Suprapubic skin (tissue), 4 donors: ENCODE results near the gene MFNG. TPM values are rescaled to one million over a fixed set of nuclear protein-coding genes. Genes with fewer than 3 reads are reported as not detected.

Experiments used
- DNase-seq, 2 donors: peaks; one replicate each; pipeline ENCODE4 v3.0.0-alpha.2; 2019; ENCODE audit warnings: low spot score in 2 of 2
- H3K27ac ChIP-seq: fragments of 200-600 bp; sonication (generic); one replicate; pipeline ENCODE4 v1.5.1; 2019
- H3K27me3 ChIP-seq: fragments of 200-600 bp; sonication (generic); one replicate; pipeline ENCODE4 v1.5.1; 2019
- H3K36me3 ChIP-seq: fragments of 200-600 bp; sonication (generic); one replicate; pipeline ENCODE4 v1.5.1; 2019
- H3K4me1 ChIP-seq: fragments of 200-600 bp; sonication (generic); one replicate; pipeline ENCODE4 v1.5.1; 2019
- H3K4me3 ChIP-seq: fragments of 200-600 bp; sonication (generic); one replicate; pipeline ENCODE4 v1.5.1; 2019; ENCODE audit warnings: mild to moderate bottlenecking
- H3K9me3 ChIP-seq: fragments of 200-600 bp; sonication (generic); one replicate; pipeline ENCODE4 v1.5.1; 2019
- CTCF ChIP-seq, 2 donors: fragments of 200-600 bp in 1 of 2; fragments of 450-650 bp in 1 of 2; sonication (generic) in 1 of 2; IDR thresholded peaks; one replicate each; pipeline ENCODE4 v1.5.1; 2016 to 2019; ENCODE audit warnings: antibody characterized with exemption in 2 of 2, mild to moderate bottlenecking in 1 of 2, moderate library complexity in 1 of 2
- EP300 ChIP-seq: sonication (generic); formaldehyde crosslinking; IDR thresholded peaks from one replicate; pipeline ENCODE4 v1.6.1; 2017; ENCODE audit warnings: antibody characterized with exemption
- POLR2A ChIP-seq, 2 donors: fragments of 450-650 bp; IDR thresholded peaks; one replicate each; pipeline ENCODE4 v1.6.1; 2017; ENCODE audit warnings: antibody characterized with exemption in 2 of 2, mild to moderate bottlenecking in 2 of 2, moderate library complexity in 2 of 2
- POLR2AphosphoS5 ChIP-seq, 3 donors: sonication (generic); formaldehyde crosslinking; IDR thresholded peaks; one replicate each; pipeline ENCODE4 v1.6.1; 2017; ENCODE audit warnings: antibody characterized with exemption in 3 of 3
- WGBS: methylation state at CpG from one replicate; pipeline ENCODE4 v1.1.5; 2018; 5-methylcytosine and 5-hydroxymethylcytosine counted together
- total RNA-seq, 4 donors: library from RNA; depleted of rRNA; stranded (reverse); fragments of >200 nt; gene quantifications; one replicate each; pipeline ENCODE4 v1.1.0, GENCODE V29; 2016

Gene MFNG
- total RNA-seq, 4 donors from 2014 or later: 3.5 to 8.6 (median 4.9) TPM

GRCh38 chr22:37474447-37475090 lies 11.6 kb downstream of the MFNG start:
- no peak for DNase-seq
- Histone ChIP-seq H3K4me3 (no peak overlapping the region), H3K4me1 (no peaks in the 10 kb centered on the region), H3K36me3 (peaks cover 2% of the 10 kb centered on the region), H3K27me3 (peaks cover 65% of the 10 kb centered on the region), H3K27ac (no peak overlapping the region), H3K9me3 (no peaks in the 10 kb centered on the region)
- WGBS: 72% methylated on average over 7 of the region's 11 CpGs
- TF ChIP-seq EP300: no peak
- no peak for TF ChIP-seq CTCF (IDR thresholded peaks at IDR 0.05)
- no peak for TF ChIP-seq POLR2A (IDR thresholded peaks at IDR 0.05)
- TF ChIP-seq POLR2AphosphoS5 (IDR thresholded peaks at IDR 0.05): no peak

- Histone ChIP-seq H3K4me1 (no peaks in the 10 kb centered on the region), H3K36me3 (peaks cover 2% of the 10 kb centered on the region), H3K9me3 (no peaks in the 10 kb centered on the region), H3K27me3 (peaks cover 55% of the 10 kb centered on the region), H3K4me3 (no peak overlapping the region), H3K27ac (no peak overlapping the region)
- no peak for DNase-seq
- no peak for TF ChIP-seq EP300
- TF ChIP-seq POLR2A (IDR thresholded peaks at IDR 0.05): no peak
- no peak for TF ChIP-seq CTCF (IDR thresholded peaks at IDR 0.05)
- no peak for TF ChIP-seq POLR2AphosphoS5 (IDR thresholded peaks at IDR 0.05)
- WGBS: 83% methylated on average over 4 of the region's 8 CpGs
Observed at GRCh38 chr22:37473437-37473946, 12.7 kb downstream of the MFNG start.

DNA sequence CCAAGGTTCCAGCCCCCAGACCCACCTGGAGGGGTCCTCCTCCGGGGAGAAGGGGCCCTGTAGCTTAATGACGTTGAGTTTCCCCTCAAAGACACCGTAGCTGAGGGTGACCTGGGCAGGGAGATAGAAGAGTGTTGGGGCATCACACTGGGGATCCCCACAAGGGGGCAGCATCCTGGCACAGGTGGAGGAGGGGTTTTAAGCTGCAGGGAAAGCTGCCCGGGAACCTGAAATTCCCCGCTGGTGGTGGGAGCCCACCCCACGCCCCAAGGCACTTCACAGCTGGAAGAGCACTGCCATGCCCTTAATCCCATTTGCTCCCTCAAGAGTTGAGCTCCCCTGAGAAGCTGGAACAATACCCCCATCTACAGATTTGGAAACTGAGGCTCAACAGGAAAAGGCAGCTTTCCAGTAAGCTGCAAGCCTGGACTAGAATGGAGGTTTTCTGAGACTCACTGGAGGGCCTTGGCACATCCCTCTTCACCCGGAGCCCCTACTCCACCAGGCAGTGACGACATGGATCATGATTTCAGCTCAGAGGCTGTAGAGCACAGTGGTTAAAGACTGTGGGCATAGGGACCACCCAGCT lies 13.7 kb downstream of the MFNG start:
- Histone ChIP-seq H3K9me3 (no peaks in the 10 kb centered on the region), H3K36me3 (peaks cover 2% of the 10 kb centered on the region), H3K27ac (no peak overlapping the region), H3K27me3 (peaks cover 52% of the 10 kb centered on the region), H3K4me1 (no peaks in the 10 kb centered on the region), H3K4me3 (no peak overlapping the region)
- no peak for DNase-seq
- TF ChIP-seq CTCF (IDR thresholded peaks at IDR 0.05) (peak in 1 of 2 donors; percentile 27), EP300 (no peak)
- 15% methylated on average over 4 of the region's 8 CpGs for WGBS

DNA sequence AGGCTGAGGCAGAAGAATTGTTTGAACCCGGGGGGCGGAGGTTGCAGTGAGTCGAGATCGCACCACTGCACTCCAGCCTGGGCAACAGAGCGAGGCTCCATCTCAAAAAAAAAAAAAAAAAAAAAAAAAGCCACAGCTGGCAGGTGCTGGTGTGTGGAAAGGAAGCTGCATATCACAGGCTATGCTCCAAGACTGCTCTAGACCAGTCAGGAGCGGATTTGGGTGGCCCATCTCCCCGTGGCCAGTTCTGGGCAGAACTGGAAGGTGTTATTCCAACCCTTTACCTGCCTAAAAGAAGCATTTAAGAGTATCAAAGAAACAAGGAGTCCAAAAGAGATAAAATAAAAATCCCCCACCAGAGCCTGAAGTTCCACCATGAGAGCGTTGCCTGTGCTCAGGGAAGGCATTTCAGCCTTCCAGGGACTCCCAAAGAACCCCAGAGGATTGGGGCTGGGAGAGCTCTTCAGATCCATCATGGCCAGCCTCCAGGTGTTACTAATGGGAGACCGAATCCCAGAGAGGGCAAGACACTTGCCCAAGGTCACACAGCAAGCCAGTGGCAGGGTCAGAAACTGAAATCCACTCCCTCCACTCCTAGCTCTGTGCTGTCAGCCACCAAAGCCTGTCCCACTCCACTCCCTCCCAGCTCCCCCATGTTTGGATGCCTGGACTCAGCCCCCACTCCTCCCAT lies 14.3 kb downstream of the MFNG start:
- Histone ChIP-seq H3K27me3 (peaks cover 57% of the 10 kb centered on the region), H3K4me3 (no peak overlapping the region), H3K27ac (no peak overlapping the region), H3K9me3 (no peaks in the 10 kb centered on the region), H3K4me1 (no peaks in the 10 kb centered on the region), H3K36me3 (peaks cover 2% of the 10 kb centered on the region)
- TF ChIP-seq POLR2AphosphoS5 (IDR thresholded peaks at IDR 0.05): no peak
- no peak for TF ChIP-seq POLR2A (IDR thresholded peaks at IDR 0.05)
- no peak for TF ChIP-seq EP300
- no peak for TF ChIP-seq CTCF (IDR thresholded peaks at IDR 0.05)
- no peak for DNase-seq
- 81% methylated on average over 9 of the region's 9 CpGs for WGBS

- peaks cover 56% of the 10 kb centered on the region for H3K27me3 ChIP-seq
- no peaks in the 10 kb centered on the region for H3K4me1 ChIP-seq
- H3K27ac ChIP-seq: no peak overlapping the region
- WGBS: 75% methylated on average over 5 of the region's 5 CpGs
- no peaks in the 10 kb centered on the region for H3K9me3 ChIP-seq
- H3K36me3 ChIP-seq: peaks cover 2% of the 10 kb centered on the region
- DNase-seq: no peak
- H3K4me3 ChIP-seq: no peak overlapping the region
- TF ChIP-seq EP300 (no peak), CTCF (IDR thresholded peaks at IDR 0.05) (no peak), POLR2A (IDR thresholded peaks at IDR 0.05) (no peak), POLR2AphosphoS5 (IDR thresholded peaks at IDR 0.05) (no peak)
Observed at GRCh38 chr22:37470087-37470445, 16.1 kb downstream of the MFNG start.
